Dendritic cell treated with granulocyte-macrophage colony-stimulating factor and Interleukin-4, amounts not matched to agents 40 ng/mL and 50 ng/mL, for 4 days (primary cell): Measurements from ENCODE around the gene PTER.

ENCODE experiments used
- H3K27ac Mint-ChIP-seq: one replicate; pipeline ENCODE4 v1.8.0; 2022; ENCODE audit warnings: mild to moderate bottlenecking, mixed read lengths
- H3K27me3 Mint-ChIP-seq: one replicate; pipeline ENCODE4 v1.8.0; 2022; ENCODE audit warnings: mild to moderate bottlenecking, mixed read lengths
- H3K36me3 Mint-ChIP-seq: one replicate; pipeline ENCODE4 v1.8.0; 2022; ENCODE audit warnings: low read depth, mixed read lengths
- H3K4me1 Mint-ChIP-seq: one replicate; pipeline ENCODE4 v1.8.0; 2022; ENCODE audit warnings: low read depth, mixed read lengths
- H3K4me3 Mint-ChIP-seq: one replicate; pipeline ENCODE4 v1.8.0; 2022; ENCODE audit warnings: mild to moderate bottlenecking, moderate library complexity, mixed read lengths
- H3K9me3 Mint-ChIP-seq: one replicate; pipeline ENCODE4 v1.8.0; 2022; ENCODE audit warnings: mixed read lengths
- intact Hi-C: fragments of 100-400 bp; cut with micrococcal nuclease; formaldehyde crosslinking; loops from one replicate; pipeline ENCODE4 v1.15.0; 2022

The PTER gene

DNA sequence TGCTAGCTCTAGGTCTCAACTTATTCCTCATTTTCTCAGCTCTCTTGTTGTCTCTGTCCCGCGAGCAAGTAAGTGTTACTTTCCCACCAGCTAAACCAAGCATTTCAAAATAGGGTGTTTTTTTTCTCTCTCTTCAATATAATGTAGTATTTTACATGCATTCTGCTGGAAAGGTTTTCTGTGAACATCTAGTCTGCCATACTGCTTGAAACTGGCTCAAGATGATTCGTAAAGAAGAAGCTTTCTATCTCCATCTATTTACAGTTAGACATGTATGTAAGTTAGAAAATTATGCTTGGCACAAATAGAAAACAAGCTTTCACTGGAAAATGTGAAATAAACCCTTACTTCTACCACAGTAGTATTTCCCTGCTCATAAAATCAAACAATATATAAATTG, 53.7 kb downstream of the PTER start:
- Mint-ChIP-seq H3K4me3 (no peak overlapping the region), H3K4me1 (no peaks in the 10 kb centered on the region), H3K27ac (no peak overlapping the region), H3K27me3 (no peaks in the 10 kb centered on the region), H3K9me3 (no peaks in the 10 kb centered on the region), H3K36me3 (peaks cover 41% of the 10 kb centered on the region)
- intact Hi-C loops, result no loop called here

DNA sequence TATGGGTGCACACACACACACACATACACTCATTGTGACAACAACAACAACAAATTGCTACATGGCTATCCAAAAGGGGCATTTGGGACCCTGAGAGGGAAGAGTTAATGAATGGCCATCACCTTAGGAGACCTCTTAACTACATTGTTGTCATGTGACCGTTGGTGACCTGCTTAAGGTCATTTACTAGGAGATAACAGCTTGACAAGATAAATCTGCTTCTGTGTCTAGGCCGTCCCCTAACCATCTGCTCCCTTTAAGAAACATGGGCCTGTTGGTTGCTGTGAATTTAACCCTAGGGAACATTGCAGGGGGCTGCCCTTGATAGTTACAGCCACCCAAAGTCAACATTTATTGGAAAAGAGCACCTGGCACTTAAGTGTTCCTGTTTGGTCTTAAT, 55.1 kb downstream of the PTER start:
- Mint-ChIP-seq H3K4me3 (no peak overlapping the region), H3K9me3 (no peaks in the 10 kb centered on the region), H3K36me3 (peaks cover 33% of the 10 kb centered on the region), H3K4me1 (no peaks in the 10 kb centered on the region), H3K27ac (no peak overlapping the region), H3K27me3 (no peaks in the 10 kb centered on the region)
- intact Hi-C loops, result no loop called here

DNA sequence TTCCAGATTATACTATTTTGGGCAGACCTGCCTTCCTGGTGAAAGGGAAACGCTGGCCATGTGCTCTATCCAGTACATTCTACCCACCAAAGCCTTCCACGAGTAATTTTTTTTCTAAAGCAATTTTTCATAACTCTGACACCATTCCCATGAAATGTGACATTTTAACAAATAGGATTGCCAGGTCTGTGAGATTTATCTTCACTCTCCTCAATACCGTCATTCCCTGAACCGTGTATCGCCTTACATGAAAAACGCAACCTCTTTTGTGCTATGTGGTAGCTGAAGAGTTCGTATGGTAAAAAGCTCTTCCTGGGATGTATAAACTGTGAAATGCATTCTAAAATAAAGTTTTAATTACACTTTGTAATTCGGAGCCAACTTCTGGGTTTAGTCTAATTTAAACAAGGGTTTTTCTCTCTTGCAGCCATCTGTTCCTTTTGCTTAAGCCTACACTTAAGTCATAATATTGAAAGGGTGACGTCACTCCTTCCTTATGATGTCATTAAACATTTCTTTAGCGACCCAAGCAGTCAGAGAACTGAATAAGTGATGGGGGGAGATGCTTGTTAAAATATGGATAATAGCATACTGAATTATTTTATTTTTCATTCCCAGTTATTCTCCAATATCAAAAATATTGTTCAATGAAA, 57.2 kb downstream of the PTER start:
- no peak overlapping the region for H3K27ac Mint-ChIP-seq
- no peaks in the 10 kb centered on the region for H3K9me3 Mint-ChIP-seq
- H3K27me3 Mint-ChIP-seq, result no peaks in the 10 kb centered on the region
- intact Hi-C loops, result no loop called here
- peaks cover 27% of the 10 kb centered on the region for H3K36me3 Mint-ChIP-seq
- H3K4me1 Mint-ChIP-seq, result no peaks in the 10 kb centered on the region
- no peak overlapping the region for H3K4me3 Mint-ChIP-seq

DNA sequence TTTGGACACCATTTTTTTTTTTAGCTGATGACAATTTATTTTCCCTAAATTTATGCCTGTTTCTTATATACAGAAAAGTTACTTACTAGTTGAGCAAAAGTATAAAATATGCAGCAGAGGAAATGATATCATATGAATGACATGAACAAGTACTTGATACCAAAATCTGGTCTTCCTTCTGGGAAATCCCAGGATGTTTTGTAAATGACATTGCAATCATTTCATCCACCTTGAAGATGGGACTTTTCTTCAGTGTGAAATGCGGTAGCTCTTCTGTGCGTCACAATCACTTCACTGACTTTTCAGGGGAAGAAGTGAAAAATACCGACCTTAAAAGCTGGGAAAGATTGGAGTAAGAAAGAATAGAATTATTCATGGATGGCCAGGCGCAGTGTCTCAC, 61.1 kb downstream of the PTER start:
- Mint-ChIP-seq H3K27ac (no peak overlapping the region), H3K4me1 (no peaks in the 10 kb centered on the region), H3K4me3 (no peak overlapping the region), H3K9me3 (no peaks in the 10 kb centered on the region), H3K36me3 (peaks cover 13% of the 10 kb centered on the region), H3K27me3 (no peaks in the 10 kb centered on the region)
- intact Hi-C loops, result no loop called here

DNA sequence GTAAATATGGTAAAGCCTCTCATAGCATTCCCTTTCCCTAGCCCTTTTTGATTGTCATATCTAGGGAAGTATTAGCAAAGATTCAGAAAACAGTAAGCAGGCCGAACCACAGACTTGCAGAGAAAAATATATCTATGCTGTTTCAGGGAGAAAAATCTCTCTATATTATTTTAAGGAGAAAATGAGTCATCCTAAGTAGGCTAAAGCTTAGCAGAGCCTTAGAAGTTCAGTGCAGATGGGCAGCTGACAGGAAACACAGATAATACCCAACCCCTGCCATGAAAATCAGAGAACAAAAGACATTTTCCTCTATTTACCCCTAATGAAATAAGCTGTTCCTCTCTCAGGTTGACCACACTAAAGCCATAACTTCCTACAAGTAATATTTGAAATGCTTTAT, 68.4 kb downstream of the PTER start:
- Mint-ChIP-seq H3K9me3 (no peaks in the 10 kb centered on the region), H3K4me1 (no peaks in the 10 kb centered on the region), H3K4me3 (no peak overlapping the region), H3K27ac (no peak overlapping the region), H3K36me3 (peaks cover 18% of the 10 kb centered on the region), H3K27me3 (no peaks in the 10 kb centered on the region)
- intact Hi-C loops, result no loop called here

DNA sequence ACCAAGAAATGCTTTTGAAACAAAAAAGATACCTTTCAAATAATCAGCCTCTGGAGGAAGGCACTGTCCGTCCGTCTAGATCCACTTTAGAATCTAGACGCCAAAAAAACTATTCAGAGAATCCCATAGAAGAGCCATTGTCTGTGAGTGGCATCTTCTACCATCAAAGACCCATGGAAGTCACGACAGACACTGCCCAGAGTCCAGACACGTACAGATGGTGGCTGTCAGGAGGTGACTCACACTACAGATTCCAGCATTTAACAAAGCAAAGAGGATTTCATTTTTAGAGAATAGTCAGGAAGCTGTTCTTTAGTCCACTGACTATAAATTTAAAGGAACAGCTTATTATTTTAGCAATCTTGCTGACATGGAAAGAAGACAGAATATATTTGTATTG, 73.2 kb downstream of the PTER start:
- H3K27ac Mint-ChIP-seq, result no peak overlapping the region
- H3K36me3 Mint-ChIP-seq, result peaks cover 21% of the 10 kb centered on the region
- intact Hi-C loops, result no loop called here
- no peaks in the 10 kb centered on the region for H3K9me3 Mint-ChIP-seq
- H3K27me3 Mint-ChIP-seq, result no peaks in the 10 kb centered on the region
- H3K4me1 Mint-ChIP-seq, result no peaks in the 10 kb centered on the region
- no peak overlapping the region for H3K4me3 Mint-ChIP-seq

DNA sequence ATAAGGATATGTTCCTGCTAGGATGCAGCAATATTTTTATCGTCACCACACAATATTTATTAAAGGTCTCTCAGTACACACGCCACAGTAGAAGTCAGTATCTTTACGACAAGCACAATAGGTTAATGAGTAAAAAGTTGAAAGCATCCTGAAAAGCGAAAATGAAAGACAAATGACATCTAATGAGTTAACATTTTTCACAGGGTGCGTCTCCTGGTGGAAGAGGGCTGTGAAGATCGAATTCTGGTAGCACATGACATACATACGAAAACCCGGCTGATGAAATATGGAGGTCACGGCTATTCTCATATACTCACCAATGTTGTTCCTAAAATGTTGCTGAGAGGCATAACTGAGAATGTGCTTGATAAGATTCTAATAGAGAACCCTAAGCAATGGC, 74.0 kb downstream of the PTER start:
- Mint-ChIP-seq H3K4me1 (no peaks in the 10 kb centered on the region), H3K27ac (no peak overlapping the region), H3K4me3 (no peak overlapping the region), H3K36me3 (peaks cover 21% of the 10 kb centered on the region), H3K9me3 (no peaks in the 10 kb centered on the region), H3K27me3 (no peaks in the 10 kb centered on the region)
- intact Hi-C loops, result no loop called here

DNA sequence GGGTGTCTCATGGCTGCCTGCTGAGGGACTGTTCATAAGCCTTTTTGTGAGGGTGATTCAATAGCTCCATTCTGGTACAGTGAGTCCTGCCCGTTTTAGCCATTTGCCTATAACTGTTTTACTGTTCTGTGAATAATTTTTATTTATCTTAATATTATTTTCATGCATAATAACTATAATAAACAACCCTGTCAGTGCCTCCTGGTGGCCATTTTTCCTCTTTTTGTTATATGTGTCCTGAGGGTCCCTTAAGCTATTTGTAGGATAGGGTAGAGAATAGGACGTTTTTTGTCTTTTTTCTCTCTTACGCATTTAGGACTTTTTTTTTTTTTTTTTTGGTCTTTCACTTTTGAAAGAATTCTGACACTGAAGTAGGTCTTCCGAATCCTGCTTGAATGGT, 82.0 kb downstream of the PTER start:
- H3K27ac Mint-ChIP-seq, result no peak overlapping the region
- peaks cover 16% of the 10 kb centered on the region for H3K4me1 Mint-ChIP-seq
- H3K9me3 Mint-ChIP-seq, result no peaks in the 10 kb centered on the region
- no peak overlapping the region for H3K4me3 Mint-ChIP-seq
- peaks cover 42% of the 10 kb centered on the region for H3K27me3 Mint-ChIP-seq
- intact Hi-C loops, result no loop called here
- no peaks in the 10 kb centered on the region for H3K36me3 Mint-ChIP-seq

DNA sequence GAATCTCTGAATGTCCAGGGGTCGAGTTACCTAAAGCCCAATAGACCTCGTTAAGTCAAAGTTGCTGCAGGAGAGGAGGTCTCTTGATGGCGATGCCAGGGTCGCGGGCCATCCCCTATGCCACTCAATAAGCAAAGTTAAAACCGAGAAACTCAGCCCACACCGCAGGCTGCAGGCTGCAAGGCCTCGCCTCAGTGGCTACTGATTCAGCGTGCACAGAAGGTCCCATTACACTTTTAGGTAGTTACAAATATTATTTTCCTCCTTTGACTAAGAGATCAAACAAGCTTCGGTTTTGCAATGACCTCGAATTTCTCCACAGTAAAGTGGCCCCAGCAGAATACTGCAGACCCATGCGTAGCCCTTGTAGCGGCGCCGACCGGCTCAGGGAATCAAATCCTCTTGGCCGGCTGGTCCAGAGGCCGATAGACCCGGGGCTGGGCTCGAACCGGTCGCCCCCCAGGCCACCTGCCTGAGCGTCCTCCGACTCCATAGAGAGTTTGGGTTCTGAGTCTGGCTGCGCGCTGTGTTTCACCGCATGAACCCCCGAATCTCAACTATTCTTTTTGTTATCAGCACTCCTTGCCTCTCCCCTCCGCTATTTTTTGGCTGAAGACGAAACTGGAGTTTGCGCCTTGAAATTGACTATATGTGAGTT, 82.6 kb downstream of the PTER start:
- Mint-ChIP-seq H3K36me3 (no peaks in the 10 kb centered on the region), H3K27me3 (peaks cover 44% of the 10 kb centered on the region), H3K4me3 (peak overlapping the region; percentile 28), H3K27ac (no peak overlapping the region), H3K9me3 (no peaks in the 10 kb centered on the region), H3K4me1 (peaks cover 16% of the 10 kb centered on the region)
- intact Hi-C loops, result no loop called here

DNA sequence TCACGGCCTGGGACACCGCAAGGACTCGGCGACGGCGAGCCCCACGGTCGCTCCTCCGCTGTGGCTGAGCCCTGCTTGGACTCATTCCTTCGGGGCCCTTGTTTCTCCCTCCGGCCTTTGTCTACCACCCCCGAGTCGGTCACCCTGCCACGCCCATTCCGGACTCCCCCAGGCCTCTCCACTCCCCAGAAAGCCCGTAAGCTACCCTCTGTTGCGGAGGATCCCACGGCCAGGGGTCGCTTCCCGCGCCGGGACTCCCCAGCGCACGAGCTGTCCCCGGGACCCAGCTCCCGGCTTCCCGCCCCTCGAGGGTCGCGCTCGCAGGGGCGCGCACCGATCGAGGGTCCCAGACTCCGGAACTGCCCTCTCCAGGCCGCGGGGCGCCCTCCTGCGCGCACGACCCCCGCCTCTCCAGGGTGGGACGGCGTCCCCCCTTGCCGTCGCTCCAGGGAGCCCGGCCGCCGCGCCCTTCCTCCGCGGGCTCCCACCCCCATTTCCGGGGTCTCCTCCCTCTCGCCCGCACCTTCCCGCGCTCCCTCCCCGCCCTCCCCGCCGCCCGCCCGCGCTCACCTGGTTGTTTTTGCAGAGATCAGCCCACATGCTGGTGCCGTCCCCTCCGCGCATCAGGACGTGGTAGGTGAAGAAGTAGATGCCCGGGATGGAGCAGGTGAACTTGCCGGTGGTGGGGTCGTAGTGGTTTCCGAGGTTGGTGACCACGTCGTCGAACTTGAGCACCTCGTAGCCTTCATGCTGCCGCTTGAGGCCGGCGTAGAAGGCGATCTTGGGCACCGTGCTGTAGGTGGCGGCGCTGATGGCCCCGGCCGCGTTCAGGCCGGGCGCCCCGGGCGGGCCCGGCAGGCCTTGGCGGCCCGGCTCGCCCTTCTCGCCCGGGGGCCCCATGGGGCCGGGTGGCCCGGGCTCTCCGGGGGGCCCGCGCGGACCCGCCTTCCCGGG, 83.4 kb downstream of the PTER start:
- Mint-ChIP-seq H3K4me3 (peak overlapping the region; percentile 28), H3K9me3 (no peaks in the 10 kb centered on the region), H3K27ac (no peak overlapping the region), H3K27me3 (peaks cover 47% of the 10 kb centered on the region), H3K4me1 (peaks cover 16% of the 10 kb centered on the region), H3K36me3 (no peaks in the 10 kb centered on the region)
- intact Hi-C loops, result no loop called here

DNA sequence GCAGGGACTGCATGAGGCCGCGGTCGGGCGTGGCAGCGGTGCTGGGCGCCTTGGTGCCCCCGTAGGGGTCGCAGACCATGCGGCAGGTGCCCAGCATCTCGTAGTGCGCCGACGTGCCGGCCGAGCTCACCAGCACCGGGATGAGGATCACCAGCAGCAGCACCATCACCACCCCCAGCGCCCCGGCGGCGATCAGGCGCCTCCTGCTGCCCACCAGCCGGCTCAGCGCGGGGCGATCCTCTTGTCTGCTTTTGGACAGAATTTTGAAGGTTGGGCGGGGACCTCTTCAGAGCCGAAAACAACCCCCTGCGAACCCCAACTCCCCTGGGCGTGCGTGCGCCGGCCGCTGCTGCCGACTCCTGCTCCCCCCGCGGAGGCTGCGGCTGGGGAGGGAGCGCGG, 84.1 kb downstream of the PTER start:
- H3K27me3 Mint-ChIP-seq, result peaks cover 47% of the 10 kb centered on the region
- no peaks in the 10 kb centered on the region for H3K9me3 Mint-ChIP-seq
- peak overlapping the region; percentile 48 for H3K4me3 Mint-ChIP-seq
- H3K27ac Mint-ChIP-seq, result no peak overlapping the region
- intact Hi-C loops, result no loop called here
- no peaks in the 10 kb centered on the region for H3K36me3 Mint-ChIP-seq
- peaks cover 16% of the 10 kb centered on the region for H3K4me1 Mint-ChIP-seq

DNA sequence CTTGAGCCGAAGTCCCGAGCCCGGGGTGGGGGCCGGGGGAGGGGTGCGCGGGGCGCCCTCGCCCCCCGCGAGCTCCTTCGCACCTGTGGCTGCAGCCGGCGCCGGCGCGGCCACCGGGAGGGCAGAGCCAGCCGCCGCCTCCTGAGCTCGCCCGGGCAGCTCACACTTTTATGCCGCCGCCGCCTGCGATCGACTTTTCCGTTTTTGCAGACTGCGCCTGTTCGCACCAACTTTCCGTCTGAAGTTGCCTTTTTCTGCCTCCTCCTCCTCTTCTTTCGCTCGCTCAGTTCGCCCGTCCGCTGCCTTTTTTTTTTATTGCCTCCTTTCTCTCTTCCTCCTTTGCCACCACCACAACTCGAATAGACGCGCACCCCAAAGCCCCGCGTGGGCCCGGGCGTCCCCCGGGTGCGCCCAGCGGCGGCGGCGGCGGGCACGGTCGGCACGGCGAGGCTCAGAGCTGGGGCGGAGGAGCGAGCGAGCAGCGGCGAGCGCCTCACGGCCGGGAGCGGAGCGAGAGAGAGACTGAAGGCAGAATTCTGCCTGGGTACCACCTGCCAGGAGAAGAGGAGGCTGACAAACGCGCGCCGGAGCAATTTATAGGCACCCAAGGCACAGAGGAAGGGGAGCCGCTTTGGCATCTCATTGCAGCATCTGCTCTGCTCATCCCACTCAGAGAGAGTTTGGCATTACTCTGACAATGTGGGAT, 84.7 kb downstream of the PTER start, which contains the start of gene C1QL3:
TSS of gene C1QL3 (minus strand) at position 569 of the 706 bp plus-strand sequence. CDS start 814 bp downstream, outside the sequence.
- H3K27ac Mint-ChIP-seq, result no peak within 1 kb of the TSS
- intact Hi-C loops, result no loop called here

DNA sequence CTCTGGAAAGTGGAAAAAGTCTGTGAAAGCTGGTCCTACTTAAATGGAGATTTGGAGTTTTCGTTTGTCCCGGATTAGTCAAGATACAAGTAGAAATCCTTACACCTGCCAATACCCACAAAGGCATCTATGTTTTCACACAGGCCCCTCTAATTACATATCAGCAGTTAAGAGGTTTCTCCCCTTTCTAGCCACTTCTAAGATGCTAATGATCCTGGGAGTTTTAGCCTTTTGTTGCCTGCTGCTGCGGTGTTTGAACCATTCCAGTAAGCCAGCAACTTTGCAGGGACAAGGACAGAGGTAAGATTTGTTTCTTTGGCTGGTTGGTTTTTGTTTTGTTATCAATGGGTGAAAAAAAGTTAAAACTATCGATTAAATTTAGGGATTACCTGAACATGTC, 90.6 kb downstream of the PTER start:
- Mint-ChIP-seq H3K27ac (no peak overlapping the region), H3K27me3 (peaks cover 22% of the 10 kb centered on the region), H3K36me3 (no peaks in the 10 kb centered on the region), H3K4me3 (no peak overlapping the region), H3K9me3 (no peaks in the 10 kb centered on the region), H3K4me1 (no peaks in the 10 kb centered on the region)
- intact Hi-C loops, result no loop called here

More for the DNA sequence above, 84.7 kb downstream of the PTER start, which contains the start of gene C1QL3:
- Mint-ChIP-seq H3K4me3 (peak within 1 kb of the TSS; percentile 65), H3K9me3 (no peaks in the 10 kb centered on the region), H3K4me1 (peaks cover 16% of the 10 kb centered on the region), H3K27me3 (peaks cover 47% of the 10 kb centered on the region), H3K36me3 (no peaks in the 10 kb centered on the region)
